GM12891 (cell line): ENCODE measurements around the gene PANK4.

ENCODE experiments used
- PAX5 ChIP-seq: IDR thresholded peaks from 2 replicates; pipeline ENCODE4 v1.6.1; 2011; ENCODE audit warnings: low read length, moderate library complexity, mild to moderate bottlenecking; ENCODE audit not compliant: insufficient read depth, severe bottlenecking
- POLR2A ChIP-seq: IDR thresholded peaks from 2 replicates; pipeline ENCODE4 v1.6.1; 2011; ENCODE audit warnings: low read depth, low read length, control low read depth
- POU2F2 ChIP-seq: IDR thresholded peaks from 2 replicates; pipeline ENCODE4 v1.6.1; 2011; ENCODE audit warnings: low read depth, mild to moderate bottlenecking, control low read depth, low read length, moderate library complexity
- SPI1 ChIP-seq: IDR thresholded peaks from 2 replicates; pipeline ENCODE4 v1.6.1; 2011; ENCODE audit warnings: low read depth, low read length, control low read depth
- TAF1 ChIP-seq: IDR thresholded peaks from 2 replicates; pipeline ENCODE4 v1.6.1; 2011; ENCODE audit warnings: low read depth, low read length, control low read depth

GRCh38 chr1:2469103-2469940, 57.1 kb downstream of the PANK4 start:
- no peak for TF ChIP-seq POLR2A
- no peak for TF ChIP-seq SPI1
- TF ChIP-seq TAF1 = no peak
- no peak for TF ChIP-seq POU2F2
- no peak for TF ChIP-seq PAX5
